Caco-2 (cell line): ENCODE measurements around the gene GLS. TPM values are rescaled to one million over a fixed set of nuclear protein-coding genes. Genes with fewer than 3 reads are reported as not detected.
A peak's percentile ranks its signal among the peaks of the same experiment; 100 is the strongest.

Source experiments
- BruUV-seq: library from RNA; stranded (reverse); fragments of 400-500 nt; replicated peaks from 2 replicates; lab custom pipeline; 2021; lab: Mats Ljungman, UMichigan
- CTCF ChIA-PET: fragments of 300-600 bp; sonication (Branson Sonifier 250); formaldehyde crosslinking; loops from one replicate; lab custom pipeline; 2022; ENCODE audit warnings: antibody characterized with exemption; lab: Charles Lee
- POLR2A ChIA-PET: fragments of 300-600 bp; sonication (Branson Sonifier 250); formaldehyde crosslinking; loops from one replicate; lab custom pipeline; 2022; ENCODE audit warnings: antibody characterized with exemption; lab: Charles Lee
- DNase-seq, 2 experiments: peaks; one replicate each; pipeline versions ENCODE4 v3.0.0 to v3.0.0-alpha.2; 2020 to 2022
- H3K27me3 ChIP-seq: replicated peaks from 2 replicates; pipeline ENCODE4 v1.6.0; 2011; ENCODE audit warnings: low read length; ENCODE audit not compliant: control insufficient read depth, insufficient read depth
- H3K36me3 ChIP-seq: 2 replicates; pipeline ENCODE4 v1.5.1; 2011; ENCODE audit warnings: low read length; ENCODE audit not compliant: control insufficient read depth, insufficient read depth
- H3K4me1 ChIP-seq: fragments of 250-450 bp; sonication (Bioruptor Pico); 2 replicates; pipeline ENCODE4 v1.5.1; 2020; ENCODE audit warnings: mild to moderate bottlenecking
- H3K4me3 ChIP-seq: 2 replicates; pipeline ENCODE4 v1.5.1; 2011; ENCODE audit warnings: low read depth, mild to moderate bottlenecking, control low read depth, low read length
- H3K9me3 ChIP-seq: fragments of 250-450 bp; sonication (Bioruptor Pico); 2 replicates; pipeline ENCODE4 v1.5.1; 2020; ENCODE audit warnings: mild to moderate bottlenecking, moderate library complexity
- H3K27ac Mint-ChIP-seq: one replicate; pipeline ENCODE4 v1.8.0; 2022; ENCODE audit warnings: mixed read lengths; ENCODE audit not compliant: unreplicated experiment
- H3K27me3 Mint-ChIP-seq: one replicate; pipeline ENCODE4 v1.8.0; 2022; ENCODE audit warnings: mixed read lengths; ENCODE audit not compliant: insufficient read depth, unreplicated experiment
- H3K36me3 Mint-ChIP-seq: one replicate; pipeline ENCODE4 v1.8.0; 2022; ENCODE audit warnings: mild to moderate bottlenecking, mixed read lengths; ENCODE audit not compliant: insufficient read depth, unreplicated experiment
- H3K4me1 Mint-ChIP-seq: one replicate; pipeline ENCODE4 v1.8.0; 2022; ENCODE audit warnings: low read depth, mixed read lengths; ENCODE audit not compliant: unreplicated experiment
- H3K4me3 Mint-ChIP-seq: one replicate; pipeline ENCODE4 v1.8.0; 2022; ENCODE audit warnings: mild to moderate bottlenecking, moderate library complexity, mixed read lengths; ENCODE audit not compliant: unreplicated experiment
- H3K9me3 Mint-ChIP-seq: one replicate; pipeline ENCODE4 v1.8.0; 2022; ENCODE audit warnings: mixed read lengths; ENCODE audit not compliant: unreplicated experiment
- intact Hi-C: fragments of 100-400 bp; cut with micrococcal nuclease; formaldehyde crosslinking; loops from one replicate; pipeline ENCODE4 v1.10.0; 2022; ENCODE audit not compliant: unreplicated experiment
- total RNA-seq: library from RNA; stranded (reverse); gene quantifications from 2 replicates; pipeline ENCODE4 v1.2.3, GENCODE V29; 2022
- TF ChIP-seq, protein P1 (sequence below), 2 experiments: fragments of 200-600 bp in 1 of 2; IDR thresholded peaks; 1 replicate in 1 of 2; 2 replicates in 1 of 2; pipeline versions ENCODE4 v1.5.1 to v1.8.0; 2011 to 2022; ENCODE audit warnings: antibody characterized with exemption in 1 of 2, control low read depth in 1 of 2, inconsistent platforms in 1 of 2, low read depth in 1 of 2, low read length in 1 of 2, mild to moderate bottlenecking in 1 of 2, moderate library complexity in 1 of 2; ENCODE audit not compliant: insufficient read depth in 1 of 2, severe bottlenecking in 1 of 2, unreplicated experiment in 1 of 2

GLS gene
- total RNA-seq, 1 experiment from 2014 or later: 107 TPM

DNA sequence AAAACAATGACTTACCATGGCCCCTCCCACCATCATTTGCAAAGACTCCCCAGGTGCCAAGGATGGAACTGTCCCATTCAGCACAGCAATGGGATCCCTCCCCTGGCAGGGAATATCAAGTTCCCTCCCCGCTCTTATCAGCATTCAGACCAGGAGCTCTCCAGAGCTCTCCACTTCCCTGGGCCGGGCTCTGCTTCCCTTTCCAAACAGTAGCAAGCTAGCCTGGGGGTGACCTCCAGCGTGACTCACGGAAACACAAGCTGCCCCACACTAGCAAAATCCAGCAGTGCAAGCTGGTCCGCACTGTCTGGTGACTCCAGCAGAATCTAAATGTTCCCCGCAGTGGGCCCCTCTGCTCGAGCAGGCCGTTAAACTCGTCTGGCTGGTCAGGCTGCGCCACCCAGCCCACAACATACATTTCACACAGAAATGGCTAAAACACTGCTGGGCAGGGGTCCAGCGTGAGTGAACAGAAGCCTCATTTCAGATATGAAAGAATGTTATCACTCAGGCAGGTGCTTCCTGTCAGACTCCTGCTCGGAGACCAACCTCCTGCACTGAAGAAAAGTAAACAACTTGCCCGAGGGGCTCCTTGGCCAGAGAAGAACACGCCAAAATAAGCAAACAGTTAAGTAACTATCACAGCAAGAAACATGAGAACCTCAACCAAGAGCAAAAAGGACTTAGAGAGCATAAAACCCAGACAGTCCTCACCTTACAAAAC is 99.4 kb downstream of the GLS start:
- ChIA-PET CTCF (interaction anchor here (0.6 kb wide), 1 partner anchor 20 kb away, joined by 3 read pairs; no protein-coding TSS in a partner anchor), POLR2A (interaction anchor here (0.6 kb wide), 1 partner anchor 32 kb away, joined by 3 read pairs; no protein-coding TSS in a partner anchor)
- peak; percentile 76 to 83 for DNase-seq
- H3K4me3 Mint-ChIP-seq: peak overlapping the region; percentile 32
- TF ChIP-seq, protein P1, sequence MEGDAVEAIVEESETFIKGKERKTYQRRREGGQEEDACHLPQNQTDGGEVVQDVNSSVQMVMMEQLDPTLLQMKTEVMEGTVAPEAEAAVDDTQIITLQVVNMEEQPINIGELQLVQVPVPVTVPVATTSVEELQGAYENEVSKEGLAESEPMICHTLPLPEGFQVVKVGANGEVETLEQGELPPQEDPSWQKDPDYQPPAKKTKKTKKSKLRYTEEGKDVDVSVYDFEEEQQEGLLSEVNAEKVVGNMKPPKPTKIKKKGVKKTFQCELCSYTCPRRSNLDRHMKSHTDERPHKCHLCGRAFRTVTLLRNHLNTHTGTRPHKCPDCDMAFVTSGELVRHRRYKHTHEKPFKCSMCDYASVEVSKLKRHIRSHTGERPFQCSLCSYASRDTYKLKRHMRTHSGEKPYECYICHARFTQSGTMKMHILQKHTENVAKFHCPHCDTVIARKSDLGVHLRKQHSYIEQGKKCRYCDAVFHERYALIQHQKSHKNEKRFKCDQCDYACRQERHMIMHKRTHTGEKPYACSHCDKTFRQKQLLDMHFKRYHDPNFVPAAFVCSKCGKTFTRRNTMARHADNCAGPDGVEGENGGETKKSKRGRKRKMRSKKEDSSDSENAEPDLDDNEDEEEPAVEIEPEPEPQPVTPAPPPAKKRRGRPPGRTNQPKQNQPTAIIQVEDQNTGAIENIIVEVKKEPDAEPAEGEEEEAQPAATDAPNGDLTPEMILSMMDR (IDR thresholded peaks at IDR 0.05; ENCODE audit: insufficient read depth in 1 of 2, low read depth in 1 of 2, low read length in 1 of 2, severe bottlenecking in 1 of 2, unreplicated experiment in 1 of 2): no peak
- H3K27me3 Mint-ChIP-seq: no peaks in the 10 kb centered on the region
- H3K27ac Mint-ChIP-seq: peak overlapping the region; percentile 64
- Histone ChIP-seq H3K27me3 (no peaks in the 10 kb centered on the region), H3K4me1 (peaks cover 11% of the 10 kb centered on the region), H3K36me3 (peaks cover 12% of the 10 kb centered on the region; the same call in 1 of the 2 replicates), H3K4me3 (no peak overlapping the region), H3K9me3 (no peaks in the 10 kb centered on the region)
- intact Hi-C loops: loop anchor here (1.0 kb wide), 1 partner anchor 33 kb away; no protein-coding TSS in a partner anchor
- no TSS peak for BruUV-seq
- peaks cover 23% of the 10 kb centered on the region for H3K4me1 Mint-ChIP-seq
- H3K9me3 Mint-ChIP-seq: no peaks in the 10 kb centered on the region
- H3K36me3 Mint-ChIP-seq: peaks cover 90% of the 10 kb centered on the region

DNA sequence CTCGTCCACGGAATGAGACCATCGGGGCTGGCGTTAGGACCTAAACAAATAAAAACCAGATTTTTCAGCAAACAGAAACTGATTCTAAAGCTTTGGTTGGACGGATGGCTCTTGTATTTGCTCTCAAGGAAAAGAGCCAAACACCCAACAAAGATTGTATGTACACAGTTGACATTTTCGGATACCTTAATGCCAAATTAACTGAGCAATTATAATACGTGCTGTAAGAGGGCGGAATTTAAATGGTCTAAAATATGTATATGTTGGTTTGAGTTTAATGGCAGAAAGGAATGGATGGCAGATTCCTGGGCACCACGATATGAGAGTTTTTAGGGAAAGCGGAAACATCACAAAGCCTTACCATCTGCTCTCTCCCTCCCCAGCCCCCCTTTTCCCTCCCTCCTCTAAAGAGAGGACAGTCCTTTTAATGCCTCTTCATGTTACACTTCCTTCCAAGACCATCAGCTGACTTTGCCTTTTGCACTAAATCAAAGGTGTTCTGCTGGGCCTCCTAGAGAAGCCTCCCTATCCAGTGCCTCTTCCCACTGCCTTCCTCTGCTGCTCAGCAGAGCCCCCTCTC is 100.1 kb downstream of the GLS start:
- Mint-ChIP-seq H3K36me3 (peaks cover 90% of the 10 kb centered on the region), H3K9me3 (no peaks in the 10 kb centered on the region), H3K27ac (peak overlapping the region; percentile 64), H3K4me1 (peaks cover 23% of the 10 kb centered on the region), H3K4me3 (no peak overlapping the region), H3K27me3 (no peaks in the 10 kb centered on the region)
- peaks cover 12% of the 10 kb centered on the region for H3K36me3 ChIP-seq
- H3K4me3 ChIP-seq: no peak overlapping the region
- POLR2A ChIA-PET: interaction anchor here (0.6 kb wide), 2 partner anchors 33 to 644 kb away, joined by 3 read pairs; no protein-coding TSS in a partner anchor
- no peaks in the 10 kb centered on the region for H3K9me3 ChIP-seq
- BruUV-seq: no TSS peak
- TF ChIP-seq, protein P1 (IDR thresholded peaks at IDR 0.05; ENCODE audit: insufficient read depth in 1 of 2, low read depth in 1 of 2, low read length in 1 of 2, severe bottlenecking in 1 of 2, unreplicated experiment in 1 of 2): no peak
- H3K27me3 ChIP-seq: no peaks in the 10 kb centered on the region
- peaks cover 11% of the 10 kb centered on the region for H3K4me1 ChIP-seq
- intact Hi-C loops: loop anchor here (1.0 kb wide), 1 partner anchor 33 kb away; no protein-coding TSS in a partner anchor
- CTCF ChIA-PET: no interaction called here
- no peak for DNase-seq

DNA sequence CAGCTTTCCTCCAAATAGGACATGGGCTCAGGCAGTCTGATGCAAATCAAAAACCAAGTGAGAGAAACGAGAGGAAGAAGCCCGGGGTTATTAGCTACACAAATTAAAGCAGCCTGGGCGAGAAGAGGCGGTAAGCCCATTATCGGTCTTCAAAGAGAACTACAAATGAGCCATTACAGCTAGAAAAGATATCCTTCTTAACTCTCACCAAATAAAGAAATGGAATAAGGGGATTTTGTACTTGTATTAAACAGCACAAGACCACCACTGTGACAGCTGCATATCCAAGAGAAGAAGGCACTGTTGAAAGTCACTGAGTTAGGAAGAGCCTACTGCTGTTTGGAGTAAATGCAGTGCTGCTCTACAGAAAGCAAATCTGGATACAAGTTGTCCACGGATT is 100.7 kb downstream of the GLS start:
- TF ChIP-seq, protein P1 (IDR thresholded peaks at IDR 0.05; ENCODE audit: insufficient read depth in 1 of 2, low read depth in 1 of 2, low read length in 1 of 2, severe bottlenecking in 1 of 2, unreplicated experiment in 1 of 2): no peak
- intact Hi-C loops: no loop called here
- Histone ChIP-seq H3K4me3 (no peak overlapping the region), H3K4me1 (peaks cover 11% of the 10 kb centered on the region), H3K9me3 (no peaks in the 10 kb centered on the region), H3K36me3 (peaks cover 12% of the 10 kb centered on the region), H3K27me3 (no peaks in the 10 kb centered on the region)
- no peaks in the 10 kb centered on the region for H3K9me3 Mint-ChIP-seq
- BruUV-seq: no TSS peak
- ChIA-PET CTCF (no interaction called here), POLR2A (interaction anchor here (0.6 kb wide), 1 partner anchor 644 kb away, joined by 3 read pairs; no protein-coding TSS in a partner anchor)
- H3K36me3 Mint-ChIP-seq: peaks cover 91% of the 10 kb centered on the region
- DNase-seq: no peak
- H3K27ac Mint-ChIP-seq: no peak overlapping the region
- no peaks in the 10 kb centered on the region for H3K27me3 Mint-ChIP-seq
- H3K4me1 Mint-ChIP-seq: peaks cover 23% of the 10 kb centered on the region
- no peak overlapping the region for H3K4me3 Mint-ChIP-seq
